B cell (primary cell): Measurements from ENCODE around the gene KRT37. TPM values are rescaled to one million over a fixed set of nuclear protein-coding genes. Genes with fewer than 3 reads are reported as not detected.

Source experiments
- ATAC-seq: fragments of 200-7000 bp; cut with Tn5 transposase; one replicate; pipeline ENCODE4 v1.10.0; 2021; ENCODE audit warnings: low read depth, mild to moderate bottlenecking, moderate number of reproducible peaks, moderate library complexity
- CTCF ChIA-PET: fragments of 350-600 bp; sonication (Branson Sonifier 250); formaldehyde crosslinking; loops from one replicate; lab custom pipeline; 2021; ENCODE audit warnings: antibody characterized with exemption, inconsistent platforms; lab: Charles Lee
- POLR2A ChIA-PET: fragments of 350-600 bp; sonication (Branson Sonifier 250); formaldehyde crosslinking; loops from one replicate; lab custom pipeline; 2021; ENCODE audit warnings: antibody characterized with exemption; lab: Charles Lee
- DNase-seq: peaks from one replicate; pipeline ENCODE4 v3.0.0; 2013
- H2AFZ ChIP-seq: 2 replicates; pipeline ENCODE4 v1.6.1; 2012; ENCODE audit warnings: mild to moderate bottlenecking, low read depth, low read length; ENCODE audit not compliant: insufficient read depth, poor library complexity, severe bottlenecking
- H3K27ac ChIP-seq, 2 donors: 1 replicate in 1 of 2; 2 replicates in 1 of 2; pipeline ENCODE4 v1.5.1; 2012 to 2013; ENCODE audit warnings: low read length in 2 of 2, mild to moderate bottlenecking in 2 of 2, moderate library complexity in 1 of 2
- H3K27me3 ChIP-seq, 4 experiments: fragments of 200-600 bp in 1 of 4; sonication (generic) in 1 of 4; replicated peaks in 1 of 4; 1 replicate in 2 of 4; 2 replicates in 2 of 4; pipeline versions ENCODE4 v1.6.1 to v1.7.0; 2013 to 2016; ENCODE audit warnings: low read length in 3 of 4, mild to moderate bottlenecking in 2 of 4, mixed read lengths in 1 of 4, moderate library complexity in 1 of 4; ENCODE audit not compliant: insufficient read depth in 4 of 4, control insufficient read depth in 3 of 4; ENCODE audit errors: control extremely low read depth in 1 of 4
- H3K36me3 ChIP-seq, 2 experiments: replicated peaks in 1 of 2; 1 replicate in 1 of 2; 2 replicates in 1 of 2; pipeline versions ENCODE4 v1.6.1 to v1.7.1; 2013; ENCODE audit warnings: low read length in 1 of 2; ENCODE audit not compliant: insufficient read depth in 2 of 2, control insufficient read depth in 1 of 2; ENCODE audit errors: control extremely low read depth in 1 of 2, extremely low read depth in 1 of 2
- H3K4me1 ChIP-seq, 2 donors: fragments of 200-600 bp in 1 of 2; sonication (generic) in 1 of 2; 1 replicate in 1 of 2; 2 replicates in 1 of 2; pipeline versions ENCODE4 v1.5.1 to v1.6.1; 2013 to 2017; ENCODE audit warnings: low read length in 2 of 2; ENCODE audit not compliant: control insufficient read depth in 2 of 2, insufficient read depth in 2 of 2
- H3K4me2 ChIP-seq: replicated peaks from 2 replicates; pipeline ENCODE3; 2012; ENCODE audit warnings: mild to moderate bottlenecking, low read depth, low read length; ENCODE audit not compliant: poor library complexity, severe bottlenecking
- H3K4me3 ChIP-seq, 5 experiments: fragments of 200-600 bp in 1 of 5; sonication (generic) in 1 of 5; 1 replicate in 3 of 5; 2 replicates in 2 of 5; pipeline versions ENCODE4 v1.5.1 to v1.7.0; 2011 to 2016; ENCODE audit warnings: low read length in 4 of 5, mild to moderate bottlenecking in 4 of 5, low read depth in 2 of 5, control low read depth in 1 of 5, moderate library complexity in 1 of 5; ENCODE audit not compliant: insufficient read depth in 1 of 5; ENCODE audit errors: control extremely low read depth in 1 of 5, extremely low read depth in 1 of 5
- H3K79me2 ChIP-seq: fragments of 200-600 bp; sonication (generic); one replicate; pipeline ENCODE4 v1.6.0; 2016; ENCODE audit warnings: low read length; ENCODE audit not compliant: control insufficient read depth, insufficient read depth
- H3K9ac ChIP-seq: fragments of 200-600 bp; sonication (generic); 2 replicates; pipeline ENCODE4 v1.6.1; 2017; ENCODE audit warnings: mild to moderate bottlenecking, low read length, moderate library complexity
- H3K9me3 ChIP-seq, 3 donors: one replicate each; pipeline versions ENCODE4 v1.6.1 to v1.7.1; 2013; ENCODE audit warnings: low read length in 2 of 3; ENCODE audit not compliant: control insufficient read depth in 2 of 3, insufficient read depth in 1 of 3; ENCODE audit errors: control extremely low read depth in 1 of 3
- H4K20me1 ChIP-seq: 2 replicates; pipeline ENCODE4 v1.6.0; 2012; ENCODE audit warnings: mild to moderate bottlenecking, low read length; ENCODE audit not compliant: insufficient read depth, control insufficient read depth, poor library complexity, severe bottlenecking
- H3K27ac Mint-ChIP-seq: one replicate; pipeline ENCODE4 v1.8.0; 2021; ENCODE audit warnings: mixed read lengths
- H3K27me3 Mint-ChIP-seq: one replicate; pipeline ENCODE4 v1.8.0; 2021; ENCODE audit warnings: mixed read lengths
- H3K4me1 Mint-ChIP-seq: one replicate; pipeline ENCODE4 v1.8.0; 2021; ENCODE audit warnings: mixed read lengths
- H3K4me3 Mint-ChIP-seq: one replicate; pipeline ENCODE4 v1.8.0; 2021; ENCODE audit warnings: mixed read lengths
- H3K9me3 Mint-ChIP-seq: one replicate; pipeline ENCODE4 v1.8.0; 2022; ENCODE audit warnings: mixed read lengths; ENCODE audit not compliant: insufficient read depth
- CTCF ChIP-seq: fragments of 200-600 bp; IDR thresholded peaks from one replicate; pipeline ENCODE4 v1.8.0; 2022; ENCODE audit warnings: antibody characterized with exemption, mild to moderate bottlenecking
- EZH2 ChIP-seq: IDR thresholded peaks from 2 replicates; pipeline ENCODE4 v1.6.1; 2012; ENCODE audit warnings: borderline replicate concordance, low read depth, mild to moderate bottlenecking, moderate library complexity, low read length; ENCODE audit not compliant: insufficient read depth, poor library complexity, severe bottlenecking
- WGBS: methylation state at CpG from one replicate; pipeline ENCODE4 v1.1.5; 2013; ENCODE audit warnings: missing lambda C conversion rate; ENCODE audit not compliant: insufficient coverage; 5-methylcytosine and 5-hydroxymethylcytosine counted together
- intact Hi-C: fragments of 100-400 bp; cut with micrococcal nuclease; formaldehyde crosslinking; loops from one replicate; pipeline ENCODE4 v1.10.0; 2022
- polyA plus RNA-seq: library from polyadenylated mRNA; depleted of rRNA; stranded (reverse); fragments of >200 nt; gene quantifications from 2 replicates; pipeline ENCODE4 v1.2.3, GENCODE V29; 2012
- total RNA-seq, 2 donors: library from RNA; stranded (reverse); fragments of 120-200 nt in 1 of 2; gene quantifications; 1 replicate in 1 of 2; 2 replicates in 1 of 2; pipeline versions ENCODE4 v1.2.3 to v1.2.4, GENCODE V29; 2013 to 2022

KRT37 gene
- total and polyA plus RNA-seq, 2 donors (not counting 1 experiment from before 2014, with no cell fraction given) = not detected

DNA sequence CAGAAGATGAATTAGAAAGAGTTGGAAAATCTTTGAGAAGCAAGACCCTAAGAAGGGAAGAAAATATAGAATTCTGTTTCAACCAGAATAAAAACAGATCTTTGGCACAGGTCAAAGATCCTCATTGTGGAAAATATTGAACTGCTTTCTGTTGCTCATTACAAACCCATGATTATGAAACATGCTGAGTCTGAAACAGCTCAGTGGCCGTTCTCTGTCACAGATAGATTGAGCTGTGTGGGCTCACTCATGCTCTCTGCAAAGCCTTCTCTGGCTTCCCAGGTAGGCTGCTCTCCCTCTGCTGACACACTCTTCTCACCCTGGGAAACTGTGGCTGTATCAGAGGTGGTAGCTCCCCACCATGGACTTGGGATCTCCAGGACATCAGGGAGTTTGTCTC lies 19.8 kb upstream of the KRT37 start:
- no peak overlapping the region for H3K27ac Mint-ChIP-seq

GRCh38 chr17:41442739-41443138 lies 18.4 kb upstream of the KRT37 start:
- POLR2A ChIA-PET = no interaction called here
- no peak for ATAC-seq
- peaks cover 32% of the 10 kb centered on the region for H3K27me3 Mint-ChIP-seq
- TF ChIP-seq CTCF = no peak
- TF ChIP-seq EZH2 = no peak
- Histone ChIP-seq H3K4me1 (no peaks in the 10 kb centered on the region), H3K4me3 (no peak overlapping the region), H3K4me2 (no peak overlapping the region), H3K27ac (no peak overlapping the region), H3K9ac (no peak overlapping the region), H3K79me2 (no peaks in the 10 kb centered on the region), H3K9me3 (peaks cover 0 to 4% (median 0%) of the 10 kb centered on the region in 3 donors), H3K36me3 (no peaks in the 10 kb centered on the region), H2AFZ (no peak overlapping the region), H4K20me1 (no peaks in the 10 kb centered on the region), H3K27me3 (peaks cover 0 to 6% (median 0%) of the 10 kb centered on the region in 4 experiments)
- H3K4me3 Mint-ChIP-seq = no peak overlapping the region
- WGBS = 65% methylated on average over 2 of the region's 4 CpGs
- intact Hi-C loops = no loop called here
- CTCF ChIA-PET = interaction anchor here (0.5 kb wide), 1 partner anchor 898 kb away, joined by 3 read pairs; no protein-coding TSS in a partner anchor
- H3K9me3 Mint-ChIP-seq = no peaks in the 10 kb centered on the region
- DNase-seq = no peak
- H3K4me1 Mint-ChIP-seq = no peaks in the 10 kb centered on the region
- no peak overlapping the region for H3K27ac Mint-ChIP-seq

More for the DNA sequence above, 19.8 kb upstream of the KRT37 start:
- H3K9ac ChIP-seq = no peak overlapping the region
- Mint-ChIP-seq H3K9me3 (no peaks in the 10 kb centered on the region), H3K4me3 (no peak overlapping the region), H3K27me3 (peaks cover 42% of the 10 kb centered on the region), H3K4me1 (no peaks in the 10 kb centered on the region)
- ChIA-PET CTCF (no interaction called here), POLR2A (no interaction called here)
- H3K4me2 ChIP-seq = no peak overlapping the region
- no peaks in the 10 kb centered on the region for H4K20me1 ChIP-seq
- peaks cover 0 to 6% (median 0%) of the 10 kb centered on the region in 4 experiments for H3K27me3 ChIP-seq
- ATAC-seq (no peak), DNase-seq (no peak)
- no peak overlapping the region for H3K27ac ChIP-seq
- no peaks in the 10 kb centered on the region for H3K36me3 ChIP-seq
- TF ChIP-seq EZH2 = no peak
- no peak for TF ChIP-seq CTCF
- H3K79me2 ChIP-seq = no peaks in the 10 kb centered on the region
- intact Hi-C loops = no loop called here
- H3K9me3 ChIP-seq = peaks cover 0 to 4% (median 0%) of the 10 kb centered on the region in 3 donors
- no peak overlapping the region for H3K4me3 ChIP-seq
- no peak overlapping the region for H2AFZ ChIP-seq
- no peaks in the 10 kb centered on the region for H3K4me1 ChIP-seq
- WGBS = 83% methylated on average over 1 of the region's 1 CpG
